Keratinocyte (primary cell): ENCODE measurements around the gene PDE1C.

Experiments used
- CTCF ChIP-seq, 3 experiments: IDR thresholded peaks in 1 of 3; conservative IDR thresholded peaks in 1 of 3; optimal IDR thresholded peaks in 1 of 3; 2 replicates in 2 of 3; 3 replicates in 1 of 3; pipeline versions ENCODE3 to v1.5.1; 2011; ENCODE audit warnings: low read length in 3 of 3, mild to moderate bottlenecking in 3 of 3, moderate library complexity in 2 of 3, control low read depth in 1 of 3, inconsistent platforms in 1 of 3; ENCODE audit not compliant: insufficient read depth in 2 of 3; ENCODE audit errors: extremely low read depth in 1 of 3
- EZH2 ChIP-seq: IDR thresholded peaks from one replicate; pipeline ENCODE4 v1.6.1; 2012; ENCODE audit warnings: inconsistent platforms, mild to moderate bottlenecking, low read length, moderate library complexity

DNA sequence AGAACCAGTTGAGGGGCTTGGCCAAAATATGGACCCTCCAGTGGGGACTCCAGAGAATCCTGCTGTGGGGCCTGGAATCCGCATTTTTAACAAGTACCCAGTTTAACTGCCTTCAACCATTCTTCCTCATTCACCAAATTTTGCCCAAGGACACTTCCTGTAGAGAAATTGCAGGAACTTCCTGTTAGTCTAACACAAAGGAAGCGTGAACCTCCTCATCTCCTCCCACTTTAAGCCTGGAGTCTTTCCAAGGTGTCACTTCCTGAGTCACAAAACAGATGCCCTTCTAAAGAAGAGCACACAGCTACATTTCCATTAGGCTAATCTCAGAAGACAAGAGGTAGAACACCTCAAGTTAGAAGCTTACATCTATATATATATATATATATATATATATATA lies 194.8 kb downstream of the PDE1C start:
- TF ChIP-seq CTCF (optimal IDR thresholded peaks at IDR 0.05 in 1 of 3, IDR thresholded peaks at IDR 0.05 in 1 of 3, conservative IDR thresholded peaks at IDR 0.05 in 1 of 3; ENCODE audit: extremely low read depth in 1 of 3, insufficient read depth in 2 of 3, low read length in 3 of 3) (no peak), EZH2 (no peak)
